ENCODE measurements around the gene C9orf43. TPM values are rescaled to one million over a fixed set of nuclear protein-coding genes. Genes with fewer than 3 reads are reported as not detected.

Gene C9orf43
- total and polyA plus RNA-seq, 4 donors, result 0.09 to 1.1 (median 0.25) TPM

GRCh38 chr9:113421726-113422125, 11.2 kb downstream of the C9orf43 start (continued):
- TF ChIP-seq REST (IDR thresholded peaks at IDR 0.05) (no peak), ATF3 (IDR thresholded peaks at IDR 0.05) (no peak), YY1 (IDR thresholded peaks at IDR 0.05) (no peak), TAF1 (conservative IDR thresholded peaks at IDR 0.05) (no peak), HNF4A (conservative IDR thresholded peaks at IDR 0.05) (no peak), FOXA2 (IDR thresholded peaks at IDR 0.05) (no peak)
- TF ChIP-seq, protein P1, sequence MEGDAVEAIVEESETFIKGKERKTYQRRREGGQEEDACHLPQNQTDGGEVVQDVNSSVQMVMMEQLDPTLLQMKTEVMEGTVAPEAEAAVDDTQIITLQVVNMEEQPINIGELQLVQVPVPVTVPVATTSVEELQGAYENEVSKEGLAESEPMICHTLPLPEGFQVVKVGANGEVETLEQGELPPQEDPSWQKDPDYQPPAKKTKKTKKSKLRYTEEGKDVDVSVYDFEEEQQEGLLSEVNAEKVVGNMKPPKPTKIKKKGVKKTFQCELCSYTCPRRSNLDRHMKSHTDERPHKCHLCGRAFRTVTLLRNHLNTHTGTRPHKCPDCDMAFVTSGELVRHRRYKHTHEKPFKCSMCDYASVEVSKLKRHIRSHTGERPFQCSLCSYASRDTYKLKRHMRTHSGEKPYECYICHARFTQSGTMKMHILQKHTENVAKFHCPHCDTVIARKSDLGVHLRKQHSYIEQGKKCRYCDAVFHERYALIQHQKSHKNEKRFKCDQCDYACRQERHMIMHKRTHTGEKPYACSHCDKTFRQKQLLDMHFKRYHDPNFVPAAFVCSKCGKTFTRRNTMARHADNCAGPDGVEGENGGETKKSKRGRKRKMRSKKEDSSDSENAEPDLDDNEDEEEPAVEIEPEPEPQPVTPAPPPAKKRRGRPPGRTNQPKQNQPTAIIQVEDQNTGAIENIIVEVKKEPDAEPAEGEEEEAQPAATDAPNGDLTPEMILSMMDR (IDR thresholded peaks at IDR 0.05; ENCODE audit: low read depth, low read length, missing input control), result no peak

DNA sequence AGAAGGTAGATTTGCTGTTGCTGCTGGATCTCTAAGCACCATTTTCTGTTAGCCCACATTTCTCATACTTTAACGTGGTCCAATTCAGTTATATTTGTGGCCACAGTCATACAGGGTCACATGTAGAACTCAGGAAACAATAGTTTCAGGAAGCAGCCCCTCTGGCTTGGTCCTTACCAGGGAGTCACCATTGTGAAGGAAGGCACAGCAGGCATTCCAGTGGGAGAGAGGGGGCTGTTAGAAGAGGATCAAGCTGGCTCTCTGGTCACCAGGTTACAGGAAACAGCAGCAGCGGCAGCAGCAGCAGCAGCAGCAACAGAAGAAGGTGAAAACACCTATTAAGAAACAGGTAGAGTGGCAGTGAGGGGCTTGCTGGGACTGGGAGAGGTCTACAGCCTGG, 14.5 kb downstream of the C9orf43 start:
- Histone ChIP-seq H3K4me1 (ENCODE audit: control insufficient read depth in 4 of 4, insufficient read depth in 4 of 4, low read length in 3 of 4) (no peaks in the 10 kb centered on the region), H3K27me3 (ENCODE audit: control insufficient read depth in 4 of 4, insufficient read depth in 4 of 4, low read length in 3 of 4) (no peaks in the 10 kb centered on the region), H3K36me3 (ENCODE audit: control insufficient read depth in 4 of 4, insufficient read depth in 3 of 4, low read depth in 1 of 4, low read length in 3 of 4) (no peaks in the 10 kb centered on the region), H3K9me3 (ENCODE audit: control insufficient read depth in 4 of 4, low read length in 3 of 4) (no peaks in the 10 kb centered on the region), H3K4me3 (ENCODE audit: low read depth in 1 of 3, low read length in 3 of 3) (no peak overlapping the region), H3K27ac (ENCODE audit: low read depth in 1 of 2, low read length in 2 of 2) (no peak overlapping the region), H3K9ac (ENCODE audit: low read depth in 1 of 2, low read length in 2 of 2) (no peak overlapping the region)
- TF ChIP-seq REST (IDR thresholded peaks at IDR 0.05) (no peak), MAX (IDR thresholded peaks at IDR 0.05) (no peak), EGR1 (IDR thresholded peaks at IDR 0.05; ENCODE audit: low read depth in 2 of 2) (no peak), GABPA (IDR thresholded peaks at IDR 0.05 in 1 of 2, conservative IDR thresholded peaks at IDR 0.05 in 1 of 2) (no peak), RAD21 (IDR thresholded peaks at IDR 0.05) (no peak), FOXA2 (IDR thresholded peaks at IDR 0.05) (no peak), HNF4G (IDR thresholded peaks at IDR 0.05) (no peak), NR2F2 (IDR thresholded peaks at IDR 0.05) (no peak), HNF4A (conservative IDR thresholded peaks at IDR 0.05) (no peak)
- TF ChIP-seq, protein P1 (IDR thresholded peaks at IDR 0.05; ENCODE audit: low read depth, low read length, missing input control), result no peak
- no peak for DNase-seq (ENCODE audit: low spot score)
- 61% methylated on average over 2 of the region's 2 CpGs for WGBS
